Stimulated activated naive CD8-positive, alpha-beta T cell treated with anti-CD3 and anti-CD28 coated beads, Interleukin-15, amount 100 ng/mL, for 72 hours (primary cell): ENCODE measurements around the gene RAD51B.
"Not testable (repeated sequence)": the region's sequence is repeated elsewhere in the genome, so short reads cannot be mapped to it uniquely, and the experiment has no call there.

Experiments used
- ATAC-seq: fragments of 150-1000 bp; cut with Tn5 transposase; 2 replicates; pipeline ENCODE4 v1.10.0; 2021; ENCODE audit warnings: mild to moderate bottlenecking, moderate library complexity
- DNase-seq, 2 donors: peaks; one replicate each; pipeline ENCODE4 v3.0.0; 2021 to 2022
- H3K27ac Mint-ChIP-seq, 2 donors: one replicate each; pipeline ENCODE4 v1.8.0; 2022; ENCODE audit warnings: mild to moderate bottlenecking in 2 of 2, mixed read lengths in 2 of 2, moderate library complexity in 2 of 2
- H3K27me3 Mint-ChIP-seq: one replicate; pipeline ENCODE4 v1.8.0; 2022; ENCODE audit warnings: mixed read lengths
- H3K4me1 Mint-ChIP-seq: one replicate; pipeline ENCODE4 v1.8.0; 2022; ENCODE audit warnings: mild to moderate bottlenecking, mixed read lengths
- H3K4me3 Mint-ChIP-seq, 2 donors: one replicate each; pipeline ENCODE4 v1.8.0; 2022; ENCODE audit warnings: mild to moderate bottlenecking in 2 of 2, mixed read lengths in 2 of 2, moderate library complexity in 1 of 2
- H3K9me3 Mint-ChIP-seq, 2 donors: one replicate each; pipeline ENCODE4 v1.8.0; 2022; ENCODE audit warnings: mixed read lengths in 2 of 2

RAD51B gene

DNA sequence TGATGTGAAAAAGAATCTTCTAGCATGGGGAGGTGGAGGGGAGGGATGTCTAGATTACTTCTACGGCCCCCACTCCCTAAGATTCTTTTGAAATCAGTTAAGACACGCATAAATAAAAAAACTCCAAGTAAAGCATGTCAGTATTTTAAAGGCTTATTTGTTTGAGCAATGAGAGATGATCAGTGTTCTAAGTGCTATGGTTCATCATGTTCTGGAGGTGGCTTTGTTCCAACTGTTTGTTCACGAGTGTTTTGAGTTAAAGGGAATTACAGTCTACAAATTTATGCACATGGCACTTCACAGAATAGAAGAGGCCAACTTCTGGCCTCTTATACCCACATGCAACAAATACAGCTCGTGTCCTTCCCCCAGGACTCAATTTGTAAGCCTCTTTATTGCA, 394.9 kb downstream of the RAD51B start:
- Mint-ChIP-seq H3K27me3 (no peaks in the 10 kb centered on the region), H3K4me1 (peaks cover 62% of the 10 kb centered on the region), H3K9me3 (no peaks in the 10 kb centered on the region), H3K4me3 (no peak overlapping the region), H3K27ac (no peak overlapping the region)
- ATAC-seq, result no peak
- DNase-seq, result no peak

DNA sequence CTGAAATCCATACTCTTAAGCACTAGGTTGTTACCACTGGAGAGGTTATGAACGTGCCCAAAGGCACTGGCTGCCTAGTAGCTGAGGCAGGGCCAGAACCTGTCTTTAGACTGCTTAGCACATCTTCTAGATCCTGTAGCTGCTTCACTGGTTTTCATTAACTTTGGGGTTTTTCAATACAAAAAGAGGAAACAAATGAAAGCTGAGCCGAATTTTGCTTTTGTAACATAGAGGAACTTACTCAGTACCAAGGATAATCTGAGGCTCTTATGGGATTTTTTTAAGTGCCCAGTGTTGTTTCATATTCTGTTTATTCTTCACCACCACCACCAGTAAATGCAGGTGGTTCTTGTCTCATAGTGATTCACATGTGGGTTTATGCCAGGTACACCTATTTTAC, 396.1 kb downstream of the RAD51B start:
- DNase-seq (no peak), ATAC-seq (no peak)
- no peak overlapping the region for H3K27ac Mint-ChIP-seq
- H3K9me3 Mint-ChIP-seq, result no peaks in the 10 kb centered on the region
- no peaks in the 10 kb centered on the region for H3K27me3 Mint-ChIP-seq
- H3K4me1 Mint-ChIP-seq, result peaks cover 51% of the 10 kb centered on the region
- no peak overlapping the region for H3K4me3 Mint-ChIP-seq

DNA sequence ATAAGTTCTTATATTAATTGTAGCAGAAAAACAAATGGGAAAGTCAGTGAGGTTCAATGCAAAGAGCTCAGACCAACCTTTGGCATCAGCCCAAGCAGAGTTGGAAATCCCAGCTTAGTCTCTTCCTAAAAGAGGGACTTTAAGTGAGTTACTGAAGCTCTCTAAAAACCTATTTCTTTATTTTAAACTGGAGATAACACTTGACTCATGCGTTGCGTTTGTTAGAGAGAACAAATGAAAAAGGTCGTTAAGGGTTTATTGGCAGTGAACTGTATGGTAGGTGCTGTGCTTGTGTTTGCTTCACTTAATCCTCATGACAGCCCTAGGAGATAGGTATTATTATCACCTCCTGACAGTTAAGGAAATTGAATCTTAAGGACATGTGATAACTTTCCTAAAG, 396.5 kb downstream of the RAD51B start:
- no peak overlapping the region for H3K27ac Mint-ChIP-seq
- H3K4me1 Mint-ChIP-seq, result peaks cover 47% of the 10 kb centered on the region
- no peak overlapping the region for H3K4me3 Mint-ChIP-seq
- no peak for ATAC-seq
- H3K9me3 Mint-ChIP-seq, result peaks cover 0 to under 1% of the 10 kb centered on the region in 2 donors
- no peak for DNase-seq
- no peaks in the 10 kb centered on the region for H3K27me3 Mint-ChIP-seq

- peaks cover 0 to 9% of the 10 kb centered on the region in 2 donors for H3K9me3 Mint-ChIP-seq
Observed at GRCh38 chr14:68216957-68217356, 397.4 kb downstream of the RAD51B start.

DNA sequence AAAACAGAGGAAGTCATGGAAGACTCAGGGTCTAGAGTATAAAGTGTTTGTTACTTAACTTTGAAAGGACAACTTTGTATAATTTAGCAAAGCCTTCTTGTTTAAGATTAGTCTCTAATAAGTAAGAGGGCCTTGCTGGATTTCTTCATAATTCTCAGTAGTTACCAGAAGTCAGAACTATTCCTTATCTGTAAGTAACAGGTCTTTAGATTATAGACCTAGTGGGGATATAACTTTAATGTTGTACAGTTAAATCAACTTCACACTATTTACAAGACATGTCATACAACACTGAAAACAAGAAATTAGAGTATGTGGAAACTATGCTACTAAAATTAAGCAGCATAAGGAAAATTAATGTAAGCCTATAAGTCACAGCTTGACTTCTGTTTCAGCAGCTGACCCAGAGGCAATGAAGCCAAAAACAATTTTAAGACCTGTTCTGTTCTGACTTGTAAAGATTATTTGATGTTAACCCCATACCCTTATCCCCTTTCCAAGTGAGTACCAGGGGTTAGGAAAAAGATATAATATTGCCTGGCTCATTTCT, 398.3 kb downstream of the RAD51B start:
- DNase-seq, result no peak

More at GRCh38 chr14:68216957-68217356, 397.4 kb downstream of the RAD51B start:
- H3K27ac Mint-ChIP-seq, result no peak overlapping the region
- peaks cover 38% of the 10 kb centered on the region for H3K4me1 Mint-ChIP-seq
- DNase-seq (no peak), ATAC-seq (no peak)
- no peak overlapping the region for H3K4me3 Mint-ChIP-seq
- no peaks in the 10 kb centered on the region for H3K27me3 Mint-ChIP-seq

GRCh38 chr14:68219407-68219806, 399.8 kb downstream of the RAD51B start:
- H3K4me3 Mint-ChIP-seq, result no peak overlapping the region
- peaks cover 0 to 10% of the 10 kb centered on the region in 2 donors for H3K9me3 Mint-ChIP-seq
- peaks cover 13% of the 10 kb centered on the region for H3K4me1 Mint-ChIP-seq
- DNase-seq, result no peak
- ATAC-seq, result no peak
- H3K27me3 Mint-ChIP-seq, result no peaks in the 10 kb centered on the region
- H3K27ac Mint-ChIP-seq, result no peak overlapping the region

More for the DNA sequence above, 398.3 kb downstream of the RAD51B start:
- Mint-ChIP-seq H3K27ac (no peak overlapping the region), H3K9me3 (peaks cover 0 to 10% of the 10 kb centered on the region in 2 donors), H3K4me3 (no peak overlapping the region), H3K4me1 (peaks cover 29% of the 10 kb centered on the region), H3K27me3 (no peaks in the 10 kb centered on the region)
- no peak for ATAC-seq

GRCh38 chr14:68221046-68221445, 401.5 kb downstream of the RAD51B start:
- not testable (repeated sequence) for H3K27ac Mint-ChIP-seq, ATAC-seq, DNase-seq, H3K4me1 Mint-ChIP-seq, H3K4me3 Mint-ChIP-seq, H3K27me3 Mint-ChIP-seq
- peaks cover 0 to 14% of the 10 kb centered on the region in 2 donors for H3K9me3 Mint-ChIP-seq

DNA sequence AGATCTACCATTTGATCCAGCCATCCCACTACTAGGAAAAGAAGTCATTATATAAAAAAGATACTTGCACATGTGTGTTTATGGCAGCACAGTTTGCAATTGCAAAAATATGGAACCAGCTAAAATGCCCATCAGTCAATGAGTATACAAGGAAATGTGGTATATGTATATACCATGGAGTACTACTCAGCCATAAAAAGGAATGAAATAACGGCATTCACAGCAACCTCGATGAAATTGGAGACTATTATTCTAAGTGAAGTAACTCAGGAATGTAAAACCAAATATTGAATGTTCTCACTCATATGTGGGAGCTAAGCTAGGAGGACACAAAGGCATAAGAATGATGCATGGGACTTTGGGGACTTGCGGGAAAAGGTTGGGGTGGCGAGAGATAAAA, 402.6 kb downstream of the RAD51B start:
- H3K4me1 Mint-ChIP-seq, result no peaks in the 10 kb centered on the region
- no peak overlapping the region for H3K27ac Mint-ChIP-seq
- DNase-seq (no peak), ATAC-seq (no peak)
- peaks cover 0 to 14% of the 10 kb centered on the region in 2 donors for H3K9me3 Mint-ChIP-seq
- H3K4me3 Mint-ChIP-seq, result no peak overlapping the region
- H3K27me3 Mint-ChIP-seq, result no peaks in the 10 kb centered on the region

DNA sequence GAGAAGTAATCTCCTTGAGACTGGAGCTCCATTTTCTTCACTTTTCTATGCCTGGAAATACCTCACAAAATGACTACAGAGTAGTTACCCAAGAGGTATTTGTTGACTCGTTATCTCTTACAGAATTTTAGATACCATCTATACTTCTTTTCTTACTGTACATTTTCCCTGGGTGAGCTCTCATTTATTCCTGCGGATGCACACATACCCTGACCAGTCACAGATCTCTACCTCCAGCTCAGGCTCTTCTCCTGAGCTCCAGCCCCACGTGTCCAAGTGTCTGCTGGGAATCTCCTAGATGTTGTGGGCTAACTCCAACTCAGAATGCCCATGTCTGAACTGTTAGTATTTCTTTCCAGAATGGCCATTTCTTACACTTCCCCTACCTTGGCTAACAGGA, 403.1 kb downstream of the RAD51B start:
- DNase-seq, result no peak
- Mint-ChIP-seq H3K27me3 (no peaks in the 10 kb centered on the region), H3K4me1 (no peaks in the 10 kb centered on the region), H3K4me3 (no peak overlapping the region), H3K9me3 (peaks cover 0 to 14% of the 10 kb centered on the region in 2 donors), H3K27ac (no peak overlapping the region)
- ATAC-seq, result no peak

GRCh38 chr14:68223631-68224030, 404.1 kb downstream of the RAD51B start:
- ATAC-seq (no peak), DNase-seq (no peak)
- Mint-ChIP-seq H3K4me3 (no peak overlapping the region), H3K27me3 (no peaks in the 10 kb centered on the region), H3K27ac (no peak overlapping the region), H3K9me3 (peaks cover 0 to 14% of the 10 kb centered on the region in 2 donors), H3K4me1 (no peaks in the 10 kb centered on the region)

DNA sequence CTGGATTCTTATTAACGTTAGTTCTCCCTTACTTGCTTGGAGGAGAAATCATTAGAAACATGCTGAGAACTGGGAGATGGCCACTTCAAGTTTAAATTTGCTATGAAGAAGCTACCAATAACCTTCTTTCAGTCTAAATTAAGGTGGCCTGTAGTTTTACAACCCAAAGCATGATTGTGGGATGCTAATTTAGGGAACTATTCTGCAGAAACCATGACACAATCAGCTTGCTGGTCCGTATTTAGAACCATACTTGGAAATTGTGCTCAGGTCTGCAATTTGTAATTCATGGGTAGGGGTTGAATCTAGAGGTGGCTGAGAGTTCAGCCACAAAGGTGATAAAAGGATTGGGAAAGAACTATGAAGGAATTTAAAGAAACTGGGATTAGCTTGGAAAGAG, 405.7 kb downstream of the RAD51B start:
- no peaks in the 10 kb centered on the region for H3K27me3 Mint-ChIP-seq

DNA sequence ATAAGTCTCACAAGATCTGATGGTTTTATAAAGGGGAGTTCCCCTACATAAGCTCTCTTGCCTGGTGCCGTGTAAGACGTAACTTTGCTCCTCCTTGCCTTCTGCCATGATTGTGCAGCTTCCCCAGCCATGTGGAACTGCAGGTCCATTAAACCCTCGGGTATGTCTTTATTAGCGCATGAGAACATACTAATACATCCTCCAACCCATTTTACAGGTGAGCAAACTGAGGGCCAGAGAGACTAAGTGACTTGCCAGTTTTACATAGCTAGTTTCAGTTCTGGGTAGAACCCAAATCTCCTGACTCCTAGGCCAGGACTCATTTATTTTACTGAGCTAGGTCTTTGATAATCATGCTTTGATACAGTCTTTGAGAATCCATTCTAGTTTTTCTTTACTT, 406.9 kb downstream of the RAD51B start:
- DNase-seq (no peak), ATAC-seq (no peak)
- H3K4me3 Mint-ChIP-seq, result no peak overlapping the region
- H3K27me3 Mint-ChIP-seq, result no peaks in the 10 kb centered on the region
- peaks cover 0 to 9% of the 10 kb centered on the region in 2 donors for H3K9me3 Mint-ChIP-seq
- H3K27ac Mint-ChIP-seq, result no peak overlapping the region
- no peaks in the 10 kb centered on the region for H3K4me1 Mint-ChIP-seq

More for the DNA sequence above, 405.7 kb downstream of the RAD51B start:
- DNase-seq, result no peak
- H3K27ac Mint-ChIP-seq, result no peak overlapping the region
- no peak for ATAC-seq
- H3K4me3 Mint-ChIP-seq, result no peak overlapping the region
- no peaks in the 10 kb centered on the region for H3K4me1 Mint-ChIP-seq
- H3K9me3 Mint-ChIP-seq, result peaks cover 0 to 14% of the 10 kb centered on the region in 2 donors

DNA sequence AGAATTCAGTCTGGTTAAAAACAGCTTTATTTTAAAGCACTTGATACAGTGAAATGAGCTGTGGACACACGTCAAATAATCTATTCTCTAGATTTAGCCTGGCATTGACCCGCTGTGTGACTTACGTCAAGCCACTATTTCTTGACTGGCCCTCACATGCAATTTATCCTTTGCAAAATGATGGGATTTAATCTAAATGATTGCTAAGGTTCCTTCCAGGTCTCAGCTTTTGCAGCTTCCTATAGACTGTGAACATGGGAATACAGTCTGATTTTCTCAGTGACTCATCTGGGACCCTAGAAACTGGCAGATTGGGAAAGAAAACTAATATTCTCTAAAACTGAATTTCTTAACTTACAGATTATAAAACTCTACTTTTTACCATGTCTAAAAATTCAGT, 409.1 kb downstream of the RAD51B start:
- Mint-ChIP-seq H3K4me1 (no peaks in the 10 kb centered on the region), H3K27ac (no peak overlapping the region), H3K4me3 (no peak overlapping the region), H3K27me3 (no peaks in the 10 kb centered on the region), H3K9me3 (peaks cover 0 to 4% of the 10 kb centered on the region in 2 donors)
- DNase-seq (no peak), ATAC-seq (no peak)

GRCh38 chr14:68229423-68230100, 410.0 kb downstream of the RAD51B start:
- peaks cover 0 to 4% of the 10 kb centered on the region in 2 donors for H3K9me3 Mint-ChIP-seq
- ATAC-seq (no peak), DNase-seq (no peak)
- H3K27me3 Mint-ChIP-seq, result no peaks in the 10 kb centered on the region
- no peak overlapping the region for H3K4me3 Mint-ChIP-seq
- no peaks in the 10 kb centered on the region for H3K4me1 Mint-ChIP-seq
- no peak overlapping the region for H3K27ac Mint-ChIP-seq

DNA sequence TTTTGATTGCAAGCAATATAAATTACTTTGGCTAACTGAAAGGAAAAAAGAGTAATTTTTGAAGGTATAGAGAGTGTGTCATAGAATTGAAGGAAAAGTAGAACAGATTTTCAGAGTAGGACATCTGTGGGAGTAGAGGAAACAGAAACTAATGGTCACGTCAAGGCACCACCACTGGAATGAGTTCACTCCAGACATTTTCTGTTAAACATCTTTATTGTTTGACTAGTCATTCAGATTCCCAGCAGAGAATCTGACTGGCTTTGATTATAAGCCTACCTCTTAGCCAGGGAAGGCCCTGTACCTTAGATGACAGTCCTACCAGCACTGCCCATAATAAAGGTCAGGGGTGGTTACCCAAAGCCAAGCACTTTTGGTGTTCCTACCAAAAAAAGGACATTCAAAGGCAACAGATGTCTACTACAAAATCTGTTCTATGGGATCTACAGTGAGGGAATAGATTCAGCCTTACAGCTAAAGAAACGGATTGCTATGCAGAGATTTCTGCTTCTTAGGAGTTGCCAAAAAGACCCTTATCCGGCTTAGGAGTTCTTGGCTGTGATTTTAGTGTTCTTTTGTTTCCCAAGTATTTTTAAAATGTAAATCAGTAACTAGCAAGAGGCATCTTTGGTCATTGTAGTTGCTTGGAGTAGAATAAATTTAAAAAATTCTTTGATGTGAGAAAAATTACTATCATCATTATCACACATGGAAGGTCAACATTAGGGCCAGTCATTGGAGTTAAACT, 410.8 kb downstream of the RAD51B start:
- Mint-ChIP-seq H3K27ac (no peak overlapping the region), H3K4me1 (no peaks in the 10 kb centered on the region), H3K9me3 (peaks cover 0 to 2% of the 10 kb centered on the region in 2 donors), H3K4me3 (no peak overlapping the region), H3K27me3 (no peaks in the 10 kb centered on the region)
- ATAC-seq (no peak), DNase-seq (no peak)
